Hindlimb muscle (tissue), 1 donor: ENCODE data around the gene MSRB3. TPM values are rescaled to one million over a fixed set of nuclear protein-coding genes. Genes with fewer than 3 reads are reported as not detected.
"Not testable (repeated sequence)": the region's sequence is repeated elsewhere in the genome, so short reads cannot be mapped to it uniquely, and the experiment has no call there.

Experiments used
- DNase-seq: peaks from one replicate; pipeline ENCODE4 v3.0.0-alpha.2; 2013
- polyA plus RNA-seq: library from polyadenylated mRNA; unstranded; fragments of 120-200 nt; gene quantifications from one replicate; pipeline ENCODE4 v1.2.1, GENCODE V29; 2013; ENCODE audit not compliant: insufficient read length

Gene MSRB3
- polyA plus RNA-seq, 1 donor = 41.3 TPM

DNA sequence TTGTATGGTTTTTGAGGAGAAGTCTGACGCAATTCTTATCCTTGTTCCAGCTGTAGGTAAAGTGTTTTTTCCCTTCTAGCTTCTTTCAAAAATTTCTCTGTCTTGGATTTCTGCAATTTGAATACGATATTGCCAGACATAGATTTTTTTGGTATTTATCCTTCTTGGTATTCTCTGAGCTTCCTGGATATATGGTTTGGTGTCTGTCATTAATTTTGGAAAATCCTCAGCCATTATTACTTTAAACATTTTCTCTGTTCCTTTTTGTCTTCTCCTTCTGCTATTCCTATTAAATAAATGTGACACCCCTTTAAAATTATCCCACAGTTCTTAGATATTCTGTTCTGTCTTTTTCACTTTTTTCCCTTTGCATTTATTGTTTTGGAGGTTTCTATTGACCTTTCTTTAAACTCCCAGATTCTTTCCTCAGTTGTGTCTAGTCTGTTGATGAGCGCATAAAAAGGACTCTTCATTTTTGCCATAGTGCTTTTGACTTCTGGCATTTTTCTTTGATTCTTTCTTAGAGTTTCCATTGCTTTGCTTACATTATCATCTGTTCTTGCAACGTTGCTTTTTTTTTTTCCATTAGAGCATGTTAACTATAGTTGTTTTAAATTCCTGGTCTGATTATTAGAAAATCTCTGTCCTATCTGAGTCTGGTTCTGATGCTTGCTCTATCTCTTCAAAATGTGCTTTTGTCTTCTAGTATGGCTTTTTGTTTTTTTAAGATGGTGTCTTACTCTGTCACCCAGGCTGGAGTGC lies 129.1 kb downstream of the MSRB3 start:
- DNase-seq = no peak

DNA sequence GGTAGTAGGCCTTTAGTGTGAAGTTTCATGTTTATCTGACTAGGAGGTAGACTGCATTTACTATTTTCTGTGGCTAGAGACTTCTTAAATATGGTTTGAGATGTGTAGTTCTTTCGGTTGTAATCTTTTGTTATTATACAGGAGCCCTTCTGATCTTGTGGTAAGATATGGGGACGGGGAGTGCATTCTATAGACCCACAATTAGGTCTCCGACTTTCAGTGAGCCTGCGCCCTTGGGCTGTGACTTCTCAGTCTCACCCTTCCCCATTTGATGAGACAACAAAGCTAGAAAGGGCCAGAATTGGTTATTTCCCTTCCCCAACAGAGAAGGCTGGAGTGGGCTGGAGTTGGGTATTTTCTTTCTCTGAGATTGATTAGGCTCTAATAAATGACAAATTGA lies 130.0 kb downstream of the MSRB3 start:
- no peak for DNase-seq

DNA sequence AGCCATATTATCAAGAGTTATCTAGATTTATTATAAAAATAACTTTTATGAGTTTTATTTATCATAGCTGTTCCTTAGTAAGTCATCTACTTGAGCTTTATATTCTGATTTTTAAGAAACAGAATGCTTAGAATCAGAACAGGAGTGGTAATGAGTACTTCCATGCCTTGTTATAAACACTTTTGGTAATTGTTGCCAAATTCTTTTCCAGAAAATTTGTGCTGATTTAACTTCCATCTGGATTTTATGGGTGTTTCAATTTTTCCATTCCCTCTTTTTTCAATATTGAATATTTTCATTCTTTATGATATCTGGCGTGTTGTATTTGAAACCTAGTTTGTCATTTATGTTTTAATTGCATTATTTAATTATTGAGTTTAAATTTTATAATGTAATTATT lies 131.2 kb downstream of the MSRB3 start:
- no peak for DNase-seq

DNA sequence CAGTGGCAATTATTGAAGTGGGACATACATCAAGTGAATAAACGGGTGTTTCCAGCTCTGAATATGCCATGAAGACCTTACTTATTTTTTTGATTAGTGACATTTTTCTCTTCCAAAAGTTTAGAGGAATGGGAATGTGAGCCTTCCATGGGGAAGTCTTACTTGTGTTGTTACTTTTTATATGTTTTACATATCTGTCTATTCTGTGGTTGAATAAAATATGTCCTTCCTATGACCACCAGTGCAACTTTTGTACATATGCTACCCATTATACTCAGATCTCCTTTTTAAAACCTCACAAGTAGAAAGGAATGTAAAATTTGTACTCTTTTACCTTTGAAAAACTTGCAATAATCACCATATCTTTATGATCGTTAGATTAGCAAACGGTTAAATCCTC lies 132.7 kb downstream of the MSRB3 start:
- no peak for DNase-seq

DNA sequence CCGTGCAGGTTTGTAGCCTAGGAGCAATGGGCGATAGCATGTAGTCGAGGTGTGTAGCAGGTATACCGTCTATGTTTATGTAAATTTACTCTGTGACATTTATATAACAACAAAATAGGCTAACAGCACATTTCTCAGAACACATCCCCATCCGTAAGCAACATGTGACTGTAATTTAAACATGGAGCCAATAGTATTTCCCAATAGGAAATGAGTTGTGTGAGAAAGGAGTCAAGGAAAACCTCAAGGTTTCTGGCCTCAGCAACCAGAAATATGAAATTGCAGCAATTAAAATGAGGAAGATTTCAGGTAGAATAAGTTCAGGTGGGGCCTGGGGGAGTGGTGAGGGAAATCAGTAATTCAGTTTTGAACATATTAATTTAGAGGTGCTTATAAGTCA lies 136.0 kb downstream of the MSRB3 start:
- DNase-seq = no peak

DNA sequence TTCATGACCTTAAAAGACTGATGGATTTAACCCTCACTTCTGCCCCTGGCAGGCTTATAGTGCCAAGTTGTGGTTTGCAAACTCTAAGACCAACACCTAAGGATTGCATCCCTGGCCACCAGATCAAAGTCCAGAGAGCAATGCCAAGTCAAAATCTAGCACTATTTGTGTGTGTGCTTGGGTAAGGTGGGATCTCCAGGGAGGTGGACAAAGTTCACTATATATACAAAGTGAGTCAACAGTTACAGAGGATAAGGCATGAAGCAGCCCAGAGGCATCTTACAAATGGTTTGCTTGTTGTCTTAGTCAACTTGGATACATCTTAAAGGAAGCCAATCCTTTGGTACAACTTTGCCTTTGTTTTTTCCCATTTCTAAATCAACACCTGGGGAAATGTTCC lies 137.3 kb downstream of the MSRB3 start:
- DNase-seq = no peak

DNA sequence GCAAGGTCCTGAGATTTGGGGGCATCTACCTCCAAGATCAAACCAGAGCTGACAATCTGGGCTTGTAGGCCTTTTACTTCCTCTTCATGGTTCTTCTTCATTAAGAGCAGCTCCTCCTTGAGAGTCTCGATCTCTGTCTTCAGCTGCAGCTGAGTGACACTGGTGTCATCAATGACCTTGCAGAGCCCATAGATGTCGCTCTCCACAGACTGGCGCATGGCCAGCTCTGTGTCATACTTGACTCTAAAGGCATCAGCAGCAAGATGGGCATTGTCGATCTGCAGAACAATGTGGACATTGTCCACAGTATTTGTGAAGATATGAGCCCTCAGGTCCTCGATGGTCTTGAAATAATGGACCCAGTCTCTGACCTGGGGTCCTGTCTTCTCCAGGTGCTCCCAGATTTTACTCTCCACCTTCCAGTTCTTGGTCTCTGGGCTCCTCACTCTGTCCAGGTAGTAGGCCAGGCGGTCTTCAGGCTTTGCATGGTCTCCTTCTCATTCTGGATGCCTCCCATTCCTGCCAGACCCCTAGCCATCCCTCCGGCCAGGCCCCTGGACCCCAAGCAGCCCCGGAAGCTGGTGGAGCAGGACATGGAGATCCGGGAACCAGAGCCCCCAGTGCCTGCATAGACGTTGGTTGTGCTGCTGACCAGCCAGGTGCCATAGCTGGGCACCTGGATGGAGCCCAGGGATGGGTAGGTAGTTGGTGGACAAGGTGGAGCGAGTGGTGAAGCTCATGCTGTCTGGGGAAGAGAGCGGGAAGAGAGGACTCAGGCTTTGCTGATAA lies 141.0 kb downstream of the MSRB3 start:
- DNase-seq = no peak

DNA sequence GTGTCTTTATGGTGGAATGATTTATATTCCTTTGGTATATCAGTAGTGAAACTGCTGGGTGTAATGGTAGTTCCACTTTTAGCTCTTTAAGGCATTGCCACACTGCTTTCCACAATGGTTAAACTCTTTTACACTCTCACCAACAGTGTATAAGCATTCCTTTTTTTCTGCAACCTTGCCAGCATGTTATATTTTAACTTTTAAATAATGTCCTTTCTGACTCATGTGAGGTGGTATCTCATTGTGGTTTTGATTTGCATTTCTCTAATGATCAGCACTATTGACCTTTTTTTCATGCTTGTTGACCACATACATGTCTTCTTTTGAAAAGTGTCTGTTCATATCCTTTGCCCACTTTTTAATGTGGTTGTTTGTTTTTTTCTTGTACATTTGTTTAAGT lies 142.5 kb downstream of the MSRB3 start:
- DNase-seq = no peak

DNA sequence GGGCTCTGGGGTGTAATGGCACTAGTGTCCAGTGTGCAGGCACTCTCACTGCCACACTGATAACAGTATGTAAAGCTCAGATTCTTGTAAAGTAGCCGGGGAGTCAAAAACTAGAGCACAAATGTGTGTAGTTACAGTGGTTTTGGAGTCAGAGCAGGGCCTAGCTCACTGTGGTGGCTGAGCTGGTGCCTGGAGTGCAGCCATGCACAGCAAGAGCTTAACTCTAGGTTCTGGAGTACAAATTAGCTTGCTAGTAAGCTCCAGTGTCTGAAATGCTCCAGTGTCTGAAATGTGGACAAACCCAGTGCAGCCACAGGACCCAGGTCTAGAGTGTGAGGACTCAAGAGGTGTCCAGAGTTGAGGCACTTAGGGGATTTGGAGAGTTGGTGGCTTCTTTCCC lies 149.2 kb downstream of the MSRB3 start:
- DNase-seq = no peak

DNA sequence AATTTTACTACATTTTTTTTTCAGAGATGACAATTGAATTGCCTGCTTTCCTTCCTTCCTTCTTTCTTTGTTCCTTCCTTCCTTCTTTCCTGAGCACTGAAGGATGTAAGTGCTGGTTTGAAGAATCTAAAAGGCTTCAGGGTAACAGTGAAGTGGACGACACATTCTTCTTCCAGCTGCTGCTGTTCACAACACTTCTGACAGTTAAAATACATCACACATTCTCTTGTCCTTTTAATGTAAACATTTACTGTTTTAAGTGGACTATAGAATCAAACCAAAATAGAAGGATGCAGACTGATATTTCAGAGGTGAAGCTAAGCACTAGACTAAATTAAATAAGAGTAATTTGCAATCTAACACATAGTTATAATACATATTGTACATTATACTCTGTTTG lies 151.5 kb downstream of the MSRB3 start:
- DNase-seq = no peak

DNA sequence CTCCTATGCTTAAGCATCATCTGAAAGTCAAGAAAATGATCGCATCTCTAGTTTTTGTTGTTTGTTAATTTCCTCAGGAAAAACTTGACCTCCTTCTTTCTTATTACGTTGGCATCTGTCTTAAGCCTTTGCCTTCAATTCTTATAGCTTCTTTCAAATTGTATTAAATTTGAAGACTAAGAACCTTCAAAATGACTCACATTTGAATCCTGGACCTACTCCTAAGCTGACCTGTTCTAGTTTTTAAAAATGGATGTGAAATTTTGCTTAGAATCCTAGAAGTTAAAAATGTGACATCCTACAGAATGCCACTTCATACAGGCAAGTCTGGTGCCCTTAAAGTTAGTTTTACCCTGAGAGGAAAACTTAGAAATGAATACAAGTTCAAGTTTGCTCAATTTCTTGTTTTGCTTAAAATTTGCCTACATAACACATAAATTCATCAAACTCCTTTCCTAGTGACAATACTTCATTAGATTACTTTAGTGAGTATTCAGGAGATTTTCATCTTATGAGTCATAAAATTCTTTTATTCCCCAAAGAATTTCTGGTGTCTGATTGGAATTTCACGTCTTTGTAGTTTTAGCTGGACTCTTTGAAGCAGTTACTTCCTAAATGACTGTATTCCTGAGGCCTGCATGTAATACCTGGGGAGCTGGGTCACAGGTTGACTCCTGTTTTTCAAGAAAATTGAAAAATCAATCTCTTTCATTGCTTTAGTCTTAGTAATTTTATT lies 152.3 kb downstream of the MSRB3 start:
- no peak for DNase-seq

DNA sequence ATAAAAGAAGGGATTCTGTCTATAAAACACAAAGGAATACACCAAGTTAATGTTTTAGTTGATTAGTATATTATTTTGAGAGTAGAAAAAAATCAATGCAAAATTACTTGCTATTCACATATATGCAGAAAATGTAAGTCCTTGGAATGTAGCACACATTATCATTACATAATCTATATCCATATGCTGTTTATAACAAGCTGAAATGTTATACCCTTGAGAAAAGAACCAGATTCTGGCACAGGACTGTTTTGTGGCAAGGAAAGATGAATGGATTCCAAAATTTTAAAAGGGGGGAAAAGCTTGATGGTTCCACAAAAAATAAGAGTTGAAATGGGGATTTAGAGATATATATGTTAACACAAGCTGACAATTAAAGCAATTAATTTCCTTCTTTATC lies 153.6 kb downstream of the MSRB3 start:
- DNase-seq = no peak

DNA sequence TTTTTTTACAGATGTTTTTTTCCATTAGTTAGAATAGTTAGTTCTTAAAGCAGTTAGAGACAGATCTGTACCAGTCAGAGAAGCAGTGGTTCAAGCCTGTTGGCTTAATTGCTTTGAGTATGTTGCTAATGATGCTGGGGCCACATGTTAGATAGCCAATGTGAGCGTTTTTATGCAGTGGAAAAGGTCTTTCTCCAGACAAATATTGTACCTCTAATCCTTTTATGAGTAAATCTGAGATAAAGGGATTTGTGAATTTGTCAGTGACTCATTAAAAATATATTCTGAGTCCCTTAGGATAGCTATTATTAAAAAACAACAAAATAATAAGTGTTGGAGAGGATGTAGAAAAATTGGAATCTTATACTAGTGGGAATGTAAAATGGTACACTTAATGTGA lies 154.2 kb downstream of the MSRB3 start:
- no peak for DNase-seq

DNA sequence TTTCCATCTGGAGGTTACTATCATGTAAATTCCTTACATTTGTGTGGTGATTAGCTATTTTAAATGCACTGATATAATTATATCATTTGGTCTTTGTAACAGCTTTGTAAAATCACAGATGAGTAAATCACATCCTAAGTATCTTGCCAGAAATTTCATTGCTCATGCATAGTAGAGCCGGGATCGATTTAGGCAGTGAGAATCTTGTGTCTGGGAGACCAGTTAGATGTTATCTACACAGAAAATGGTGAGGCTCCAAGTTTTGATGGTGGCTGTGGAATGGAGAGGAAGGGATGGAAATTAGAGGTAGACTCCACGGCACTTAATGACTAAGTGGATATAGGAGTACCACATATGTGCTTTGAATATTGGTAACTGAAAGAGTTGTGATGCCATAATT lies 156.3 kb downstream of the MSRB3 start:
- DNase-seq = no peak

DNA sequence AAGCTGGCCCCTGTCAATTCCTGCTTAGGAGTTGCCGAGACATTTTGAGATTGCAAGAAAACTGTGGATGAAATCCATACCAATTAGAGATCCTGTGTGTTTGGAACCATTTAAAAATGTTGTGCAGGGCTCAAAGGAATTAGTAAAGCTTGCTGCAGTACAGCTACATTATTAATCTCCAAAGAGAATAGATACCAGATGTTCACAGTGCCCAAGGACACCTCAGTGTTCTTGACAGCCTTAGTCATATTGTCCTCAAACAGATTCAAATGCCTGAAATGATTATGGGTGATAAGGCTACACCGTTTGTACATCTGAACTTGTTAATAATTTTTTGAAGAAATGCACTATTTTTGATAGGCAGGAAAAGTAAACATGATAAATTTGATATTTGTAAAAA lies 164.6 kb downstream of the MSRB3 start:
- no peak for DNase-seq

DNA sequence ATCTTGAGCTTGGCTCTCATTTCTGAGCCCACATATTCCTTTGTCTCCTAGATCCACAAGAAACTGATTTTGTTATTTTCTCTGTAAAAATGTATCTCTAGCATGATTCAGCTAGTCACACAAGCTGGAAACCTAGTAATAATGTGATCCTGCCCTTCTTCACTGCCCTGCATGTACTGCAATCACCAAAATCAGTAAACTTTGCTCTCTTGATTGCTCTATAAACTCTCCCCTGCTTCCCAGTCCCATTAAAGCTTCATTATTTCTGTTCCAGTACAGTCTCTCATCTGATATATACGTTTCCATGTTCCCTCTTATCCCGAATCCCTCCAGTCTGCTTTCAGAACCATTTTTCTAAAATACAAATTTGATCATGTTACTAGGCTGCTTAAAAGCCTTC lies 166.5 kb downstream of the MSRB3 start:
- DNase-seq = no peak

DNA sequence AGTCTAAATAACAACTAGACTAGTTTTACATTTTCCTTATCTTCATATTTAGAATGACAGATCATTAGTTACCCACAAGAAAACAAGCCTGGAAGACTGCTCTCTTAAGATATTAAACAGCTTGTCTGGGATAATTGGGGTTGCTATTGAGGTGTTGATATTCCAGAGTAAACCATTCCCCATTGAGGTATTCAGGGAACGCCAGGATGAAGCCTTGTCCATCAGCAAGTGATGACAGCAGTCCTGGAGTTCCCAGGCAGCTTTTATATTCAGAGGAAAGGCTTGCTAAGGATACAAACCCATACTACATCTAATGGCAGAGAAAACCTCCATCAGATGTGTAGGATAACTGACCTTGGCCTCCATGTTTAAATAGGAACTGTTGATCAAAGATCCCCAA lies 168.4 kb downstream of the MSRB3 start:
- DNase-seq = no peak

DNA sequence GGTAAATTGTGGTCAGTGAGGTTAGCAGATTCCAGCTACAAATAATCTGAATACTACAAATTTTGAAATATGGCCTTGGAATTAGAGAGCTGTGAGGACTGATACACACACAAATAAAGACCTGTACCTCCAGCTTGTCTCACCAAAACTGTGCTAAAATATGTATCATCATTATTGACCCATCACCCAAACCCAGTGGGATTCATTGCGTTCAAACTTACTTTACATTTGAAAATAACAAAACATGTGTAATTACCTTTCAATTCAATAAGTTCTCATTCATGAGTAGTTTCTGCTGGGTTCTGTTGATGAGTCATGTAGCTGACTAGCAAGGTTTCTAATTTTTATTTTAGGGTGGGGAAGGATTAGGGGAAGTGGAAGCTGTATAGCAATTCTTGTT lies 170.9 kb downstream of the MSRB3 start:
- DNase-seq = no peak

DNA sequence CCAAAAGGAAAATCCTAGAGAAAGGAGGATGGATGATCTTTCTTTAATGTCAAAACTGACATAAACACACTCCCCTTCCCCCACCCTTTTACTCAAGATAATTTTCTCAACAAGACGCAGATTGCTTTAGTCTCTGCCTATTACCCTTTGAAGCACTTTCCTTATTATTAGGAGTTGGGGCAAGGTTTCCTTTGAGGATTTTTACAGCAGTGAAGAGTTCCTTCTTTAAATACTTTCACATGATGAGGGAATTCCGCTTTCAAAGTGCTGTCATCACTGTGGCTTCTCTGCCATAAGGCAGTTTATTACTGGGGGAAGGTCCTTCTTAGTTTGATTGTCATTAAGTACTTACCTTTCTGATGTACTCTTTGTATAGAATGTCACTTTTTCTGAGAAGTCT lies 172.1 kb downstream of the MSRB3 start:
- DNase-seq = no peak

DNA sequence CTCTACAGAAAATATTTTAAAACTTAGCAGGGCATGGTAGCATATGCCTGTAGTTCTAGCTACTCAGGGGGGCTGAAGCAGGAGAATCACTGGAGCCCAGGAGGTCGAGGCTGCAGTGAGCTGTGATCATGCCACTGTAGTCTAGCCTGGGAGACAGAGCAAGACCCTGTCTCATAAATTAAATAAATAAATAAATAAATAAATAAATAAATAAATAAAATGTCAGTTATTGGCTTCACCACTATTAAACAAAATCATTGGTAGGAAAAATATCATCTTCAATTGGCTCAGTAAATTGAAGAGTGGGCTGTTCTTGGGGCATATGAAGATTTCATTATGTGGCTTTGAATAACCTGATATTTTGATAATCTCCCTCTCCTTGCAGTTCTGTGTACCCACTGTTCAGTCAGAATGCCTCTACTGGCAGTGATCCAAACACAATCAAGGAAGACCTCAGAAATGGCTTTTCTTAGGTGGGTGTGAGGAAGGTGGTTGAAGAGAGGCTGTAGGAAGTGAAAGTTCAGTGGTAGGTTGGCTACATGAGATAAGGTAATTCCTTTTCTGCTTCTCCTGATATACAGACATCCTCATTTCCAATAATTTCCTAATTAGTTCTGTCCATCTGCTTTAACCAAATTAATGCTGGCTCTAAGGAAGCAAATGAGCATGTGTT lies 175.8 kb downstream of the MSRB3 start:
- DNase-seq = no peak

DNA sequence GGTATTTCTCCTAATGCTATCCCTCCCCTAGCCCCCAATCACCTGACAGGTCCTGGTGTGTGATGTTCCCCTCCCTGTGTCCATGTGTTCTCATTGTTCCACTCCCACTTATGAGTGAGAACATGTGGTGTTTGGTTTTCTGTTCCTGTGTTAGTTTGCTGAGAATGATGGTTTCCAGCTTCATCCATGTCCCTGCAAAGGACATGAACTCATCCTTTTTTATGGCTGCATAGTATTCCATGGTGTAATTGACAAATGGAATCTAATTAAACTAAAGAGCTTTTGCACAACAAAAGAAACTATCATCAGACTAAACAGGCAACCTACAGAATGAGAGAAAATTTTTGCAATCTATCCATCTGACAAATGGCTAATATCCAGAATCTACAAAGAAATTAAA lies 178.9 kb downstream of the MSRB3 start:
- not testable (repeated sequence) for DNase-seq

DNA sequence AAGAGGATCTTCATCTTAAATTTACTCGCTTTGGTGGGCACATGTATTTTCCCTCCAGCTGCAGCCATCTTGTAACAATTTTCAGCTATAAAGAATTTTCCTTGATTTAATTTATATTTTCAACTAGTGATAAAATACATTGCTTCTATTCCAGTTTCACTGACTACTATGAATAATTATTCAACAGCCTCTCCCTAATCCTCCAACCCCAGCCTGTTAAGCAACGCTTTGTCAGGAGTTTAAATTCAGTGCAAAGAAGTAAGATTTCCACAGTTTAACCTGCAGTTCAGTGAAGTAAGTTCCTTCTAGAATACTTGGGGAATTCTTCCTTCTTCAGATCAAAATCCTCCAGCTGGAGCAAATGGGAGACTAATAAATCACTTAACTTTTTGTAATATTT lies 180.2 kb downstream of the MSRB3 start:
- DNase-seq = no peak

DNA sequence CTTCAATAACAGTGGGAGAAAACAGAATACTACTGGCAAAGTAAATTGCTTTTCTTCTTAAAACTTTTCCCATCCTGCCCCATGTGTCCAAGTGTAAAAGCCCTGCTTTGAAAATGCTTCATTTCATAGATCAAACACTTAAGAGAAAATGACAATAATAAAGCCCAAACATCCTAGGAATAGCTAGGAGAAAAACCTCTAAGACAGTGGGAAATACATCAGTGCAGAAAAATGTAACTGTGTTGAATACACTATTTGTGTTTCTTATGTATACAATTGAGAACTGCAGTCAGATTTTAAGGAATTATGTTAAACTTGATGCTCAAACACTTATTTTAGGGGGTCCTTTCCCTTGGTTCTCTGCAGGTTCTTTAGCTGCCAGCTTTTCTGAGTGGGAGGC lies 181.1 kb downstream of the MSRB3 start:
- no peak for DNase-seq
